ENCODE data around the gene FAP.
A peak's percentile ranks its signal among the peaks of the same experiment; 100 is the strongest.

Gene FAP

GRCh38 chr2:162243715-162244114 lies 470 bp upstream of the FAP start:
- H3K4me3 ChIP-seq (replicated peaks; ENCODE audit: low read depth, low read length), result no peak overlapping the region; the same call in 1 of the 2 replicates
- TF ChIP-seq CTCF (IDR thresholded peaks at IDR 0.05; ENCODE audit: low read depth, low read length, missing control alignments), result no peak
- DNase-seq (ENCODE audit: extremely low read depth, low read depth), result no peak

GRCh38 chr2:162242586-162243280 lies 512 bp downstream of the FAP start:
- H3K4me3 ChIP-seq (replicated peaks; ENCODE audit: low read depth, low read length), result peak overlapping the region; percentile 63
- DNase-seq (ENCODE audit: extremely low read depth, low read depth), result no peak
- TF ChIP-seq CTCF (IDR thresholded peaks at IDR 0.05; ENCODE audit: low read depth, low read length, missing control alignments), result no peak

GRCh38 chr2:162241571-162241970 lies 1.7 kb downstream of the FAP start:
- no peak for TF ChIP-seq CTCF (IDR thresholded peaks at IDR 0.05; ENCODE audit: low read depth, low read length, missing control alignments)
- DNase-seq (ENCODE audit: extremely low read depth, low read depth), result no peak
- peak overlapping the region; percentile 63 for H3K4me3 ChIP-seq (replicated peaks; ENCODE audit: low read depth, low read length)

- no peak for DNase-seq (ENCODE audit: extremely low read depth, low read depth)
- TF ChIP-seq CTCF (IDR thresholded peaks at IDR 0.05; ENCODE audit: low read depth, low read length, missing control alignments), result no peak
- H3K4me3 ChIP-seq (replicated peaks; ENCODE audit: low read depth, low read length), result no peak overlapping the region
Measured at GRCh38 chr2:162234620-162235462, 8.4 kb downstream of the FAP start.

GRCh38 chr2:162233197-162233596 lies 10.0 kb downstream of the FAP start:
- DNase-seq (ENCODE audit: extremely low read depth, low read depth), result no peak
- TF ChIP-seq CTCF (IDR thresholded peaks at IDR 0.05; ENCODE audit: low read depth, low read length, missing control alignments), result no peak
- no peak overlapping the region for H3K4me3 ChIP-seq (replicated peaks; ENCODE audit: low read depth, low read length)

GRCh38 chr2:162232671-162233070 lies 10.6 kb downstream of the FAP start:
- DNase-seq (ENCODE audit: extremely low read depth, low read depth), result no peak
- no peak for TF ChIP-seq CTCF (IDR thresholded peaks at IDR 0.05; ENCODE audit: low read depth, low read length, missing control alignments)
- no peak overlapping the region for H3K4me3 ChIP-seq (replicated peaks; ENCODE audit: low read depth, low read length)

All from HFF-Myc (cell line).